K562 (cell line): ENCODE data around the gene MKS1. TPM values are rescaled to one million over a fixed set of nuclear protein-coding genes. Genes with fewer than 3 reads are reported as not detected.

Experiments
- ATAC-seq: fragments of 200-7000 bp; cut with Tn5 transposase; 3 replicates; pipeline ENCODE4 v1.9.1; 2020; ENCODE audit warnings: moderate library complexity
- BruUV-seq: library from RNA; stranded (reverse); fragments of 400-500 nt; replicated peaks from 2 replicates; lab custom pipeline; 2021; lab: Mats Ljungman, UMichigan
- CTCF ChIA-PET: fragments of 300-600 bp; formaldehyde crosslinking; extraction: SDS; loops from one replicate; lab custom pipeline; 2021; ENCODE audit warnings: low intra/inter-chr PET ratio; lab: Yijun Ruan, JAX
- POLR2A ChIA-PET: fragments of 300-600, 350-650 bp; sonication (Branson Sonifier 250); formaldehyde crosslinking; extraction: SDS; loops from one replicate; lab custom pipeline; 2021; ENCODE audit warnings: antibody characterized with exemption, inconsistent platforms; lab: Yijun Ruan, JAX
- DNase-seq, 4 experiments: peaks; one replicate each; pipeline versions ENCODE4 v3.0.0 to v3.0.0-alpha.2; 2011 to 2018; ENCODE audit warnings: low spot score in 3 of 4, mixed read lengths in 3 of 4; ENCODE audit errors: extremely low read depth in 1 of 4
- FAIRE-seq: peaks from 2 replicates; lab custom pipeline; 2011; peaks lifted over from hg19 to GRCh38; lab: Jason Lieb, UNC
- H2AFZ ChIP-seq: 2 replicates; pipeline ENCODE4 v1.6.0; 2011; ENCODE audit warnings: low read depth, low read length, control low read depth, inconsistent platforms
- H3K27ac ChIP-seq: fragments of 200-600 bp; 3 replicates; pipeline ENCODE4 v1.8.0; 2011; ENCODE audit warnings: low read depth, mild to moderate bottlenecking, control low read depth, inconsistent platforms, low read length, moderate library complexity, mixed read lengths; ENCODE audit errors: extremely low read depth
- H3K27me3 ChIP-seq, 2 experiments: fragments of 300-600 bp in 1 of 2; 2 replicates in 1 of 2; 3 replicates in 1 of 2; pipeline versions ENCODE4 v1.6.0 to v1.8.0; 2011; ENCODE audit warnings: inconsistent platforms in 2 of 2, low read length in 2 of 2, mild to moderate bottlenecking in 1 of 2, mixed read lengths in 1 of 2, moderate library complexity in 1 of 2; ENCODE audit not compliant: control insufficient read depth in 2 of 2, insufficient read depth in 2 of 2
- H3K36me3 ChIP-seq: fragments of 300-600 bp; 3 replicates; pipeline ENCODE4 v1.8.0; 2011; ENCODE audit warnings: mild to moderate bottlenecking, low read length, inconsistent platforms; ENCODE audit not compliant: control insufficient read depth, insufficient read depth
- H3K4me1 ChIP-seq, 2 experiments: fragments of 200-600 bp in 1 of 2; replicated peaks in 1 of 2; 2 replicates in 1 of 2; 3 replicates in 1 of 2; pipeline versions ENCODE4 v1.5.1 to v1.8.0; 2011; ENCODE audit warnings: inconsistent platforms in 2 of 2, low read length in 2 of 2, mild to moderate bottlenecking in 1 of 2, mixed read lengths in 1 of 2, moderate library complexity in 1 of 2; ENCODE audit not compliant: control insufficient read depth in 2 of 2, insufficient read depth in 2 of 2
- H3K4me2 ChIP-seq: 2 replicates; pipeline ENCODE4 v1.6.1; 2011; ENCODE audit warnings: low read length, control low read depth, inconsistent platforms, mixed read lengths; ENCODE audit not compliant: insufficient read depth
- H3K4me3 ChIP-seq: fragments of 200-600 bp; sonication (generic), shearing (Covaris generic); 2 replicates; pipeline ENCODE4 v1.5.1; 2016; ENCODE audit warnings: control low read depth, inconsistent platforms
- H3K79me2 ChIP-seq: fragments of 200-600 bp; 3 replicates; pipeline ENCODE4 v1.8.0; 2011; ENCODE audit warnings: low read length, inconsistent platforms; ENCODE audit not compliant: control insufficient read depth, insufficient read depth
- H3K9ac ChIP-seq, 2 experiments: 2 replicates each; pipeline versions ENCODE4 v1.6.0 to v1.6.1; 2011; ENCODE audit warnings: low read depth in 2 of 2, low read length in 2 of 2, control low read depth in 1 of 2, inconsistent platforms in 1 of 2, mild to moderate bottlenecking in 1 of 2, mixed read lengths in 1 of 2; ENCODE audit not compliant: insufficient read depth in 1 of 2
- H3K9me1 ChIP-seq: one replicate; pipeline ENCODE4 v1.6.0; 2011; ENCODE audit warnings: inconsistent platforms, mild to moderate bottlenecking, low read length, moderate library complexity; ENCODE audit not compliant: control insufficient read depth, insufficient read depth
- H3K9me3 ChIP-seq: replicated peaks from 2 replicates; pipeline ENCODE4 v1.5.1; 2011; ENCODE audit warnings: low read depth, low read length, inconsistent platforms; ENCODE audit not compliant: control insufficient read depth, insufficient read depth
- H4K20me1 ChIP-seq: replicated peaks from 2 replicates; pipeline ENCODE4 v1.6.1; 2011; ENCODE audit warnings: low read length, inconsistent platforms, mixed read lengths; ENCODE audit not compliant: control insufficient read depth, insufficient read depth
- ARID1B ChIP-seq: fragments of 450-650 bp; IDR thresholded peaks from 2 replicates; pipeline ENCODE4 v1.6.1; 2016; ENCODE audit warnings: antibody characterized with exemption, mild to moderate bottlenecking, inconsistent platforms
- REST ChIP-seq, 2 experiments: fragments of 450-650 bp; formaldehyde crosslinking in 1 of 2; IDR thresholded peaks; 2 replicates each; pipeline versions ENCODE4 v1.4.0 to v1.6.1; 2014 to 2020; ENCODE audit warnings: mild to moderate bottlenecking in 2 of 2, borderline replicate concordance in 1 of 2, low read depth in 1 of 2
- WGBS: fragments of 100-300 bp; shearing (Covaris generic); methylation state at CpG from one replicate; pipeline ENCODE4 v1.1.6; 2016; ENCODE audit warnings: low coverage, mixed read lengths; ENCODE audit not compliant: insufficient coverage; ENCODE audit errors: missing lambda C conversion rate; 5-methylcytosine and 5-hydroxymethylcytosine counted together
- in situ Hi-C: fragments of 300-500 bp; cut with MboI; formaldehyde crosslinking; loops from 4 replicates; pipeline ENCODE4 v1.15.0; 2018; ENCODE audit warnings: inconsistent platforms, mixed read lengths
- intact Hi-C: fragments of 100-400 bp; cut with micrococcal nuclease; formaldehyde crosslinking; loops from 2 replicates; pipeline ENCODE4 v1.14.2; 2022
- polyA plus RNA-seq, 8 experiments: library from polyadenylated mRNA; depleted of rRNA in 4 of 8; stranded (reverse) in 5 of 8; unstranded in 3 of 8; fragments of >200 nt; fragmentation: Nextera tagmentation in 2 of 8; fragmentation: Illumina TruSeq in 1 of 8; extraction: Ambion mirVana in 2 of 8; extraction: Trizol in 1 of 8; gene quantifications; 2 replicates each; pipeline versions ENCODE4 v1.2.1 to v1.2.3, GENCODE V29; 2011 to 2014; ENCODE audit warnings: inconsistent platforms in 1 of 8, missing spikeins in 1 of 8
- total RNA-seq, 7 experiments: library from RNA; depleted of rRNA in 6 of 7; stranded (reverse); fragments of >200 nt in 6 of 7; fragmentation: Illumina TruSeq in 2 of 7; extraction: Trizol in 2 of 7; gene quantifications; 2 replicates each; pipeline versions ENCODE4 v1.2.1 to v1.2.3, GENCODE V29; 2011 to 2021; ENCODE audit warnings: low replicate concordance in 1 of 7

MKS1 gene
- total and polyA plus RNA-seq, 9 of the 15 experiments (the other 6 are each of a cell fraction or from before 2014, with no cell fraction given): 16.3 to 31.0 (median 25.9) TPM

- H3K9ac ChIP-seq: peak overlapping the region in 1 of 2 experiments; percentile 5; a peak in 1 of 4 replicates
- H3K9me3 ChIP-seq: no peaks in the 10 kb centered on the region
- ChIA-PET CTCF (interaction anchor here (0.6 kb wide), 1 partner anchor 12 kb away, joined by 3 read pairs; no protein-coding TSS in a partner anchor), POLR2A (interaction anchor here (0.7 to 1.6 kb wide), 2 partner anchors 10 to 194 kb away, joined by 3 read pairs; no protein-coding TSS in a partner anchor)
- no peak overlapping the region for H3K4me2 ChIP-seq
- no TSS peak for BruUV-seq
- H3K9me1 ChIP-seq: no peaks in the 10 kb centered on the region
- H3K4me1 ChIP-seq: peaks cover 46 to 47% of the 10 kb centered on the region in 2 experiments
- no peak for ATAC-seq
- in situ Hi-C loops (no loop called here), intact Hi-C loops (no loop called here)
- WGBS: 37% methylated on average over 7 of the region's 7 CpGs
- DNase-seq: no peak
- TF ChIP-seq REST (IDR thresholded peaks at IDR 0.05; ENCODE audit: borderline replicate concordance) (peak; percentile 50), REST (CRISPR knock-in tag; IDR thresholded peaks at IDR 0.05; ENCODE audit: low read depth) (no peak), ARID1B (no peak)
- H3K27me3 ChIP-seq: no peaks in the 10 kb centered on the region; a peak in 1 of 5 replicates
- H3K36me3 ChIP-seq: no peaks in the 10 kb centered on the region
- no peak overlapping the region for H2AFZ ChIP-seq
- H3K27ac ChIP-seq: no peak overlapping the region
- H4K20me1 ChIP-seq: no peaks in the 10 kb centered on the region
- no peak for FAIRE-seq
- no peaks in the 10 kb centered on the region for H3K79me2 ChIP-seq
- no peak overlapping the region for H3K4me3 ChIP-seq
Measured at GRCh38 chr17:58187675-58188074, 31.4 kb downstream of the MKS1 start.
